Measurements from ENCODE around the gene PELO. TPM values are rescaled to one million over a fixed set of nuclear protein-coding genes. Genes with fewer than 3 reads are reported as not detected.
A peak's percentile ranks its signal among the peaks of the same experiment; 100 is the strongest.

The PELO gene
- total RNA-seq, 1 donor from 2014 or later: 11.8 TPM

DNA sequence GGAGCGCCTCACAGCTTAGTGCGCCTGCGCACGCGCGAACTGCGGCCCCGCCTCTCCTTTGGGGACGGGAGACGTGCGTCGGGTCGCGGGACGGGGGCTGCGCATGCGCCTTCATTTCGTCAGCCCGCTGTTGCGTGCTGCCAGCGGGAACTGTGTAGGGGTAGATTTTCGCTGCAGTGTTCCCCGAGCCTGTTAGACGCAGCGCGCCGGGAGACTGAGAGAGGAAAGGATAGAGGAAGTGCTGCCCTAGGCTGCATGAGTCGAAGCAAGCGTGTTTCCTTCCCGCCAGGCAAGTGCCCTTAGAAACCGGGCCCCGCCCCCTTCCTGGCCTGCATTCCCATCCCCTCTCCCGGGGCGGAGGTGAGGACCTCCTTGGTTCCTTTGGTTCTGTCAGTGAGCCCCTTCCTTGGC lies 12.3 kb downstream of the PELO start:
- no peaks in the 10 kb centered on the region for H3K27me3 Mint-ChIP-seq
- DNase-seq (ENCODE audit: low spot score, unreplicated experiment): peak; percentile 91
- TF ChIP-seq, protein P1, sequence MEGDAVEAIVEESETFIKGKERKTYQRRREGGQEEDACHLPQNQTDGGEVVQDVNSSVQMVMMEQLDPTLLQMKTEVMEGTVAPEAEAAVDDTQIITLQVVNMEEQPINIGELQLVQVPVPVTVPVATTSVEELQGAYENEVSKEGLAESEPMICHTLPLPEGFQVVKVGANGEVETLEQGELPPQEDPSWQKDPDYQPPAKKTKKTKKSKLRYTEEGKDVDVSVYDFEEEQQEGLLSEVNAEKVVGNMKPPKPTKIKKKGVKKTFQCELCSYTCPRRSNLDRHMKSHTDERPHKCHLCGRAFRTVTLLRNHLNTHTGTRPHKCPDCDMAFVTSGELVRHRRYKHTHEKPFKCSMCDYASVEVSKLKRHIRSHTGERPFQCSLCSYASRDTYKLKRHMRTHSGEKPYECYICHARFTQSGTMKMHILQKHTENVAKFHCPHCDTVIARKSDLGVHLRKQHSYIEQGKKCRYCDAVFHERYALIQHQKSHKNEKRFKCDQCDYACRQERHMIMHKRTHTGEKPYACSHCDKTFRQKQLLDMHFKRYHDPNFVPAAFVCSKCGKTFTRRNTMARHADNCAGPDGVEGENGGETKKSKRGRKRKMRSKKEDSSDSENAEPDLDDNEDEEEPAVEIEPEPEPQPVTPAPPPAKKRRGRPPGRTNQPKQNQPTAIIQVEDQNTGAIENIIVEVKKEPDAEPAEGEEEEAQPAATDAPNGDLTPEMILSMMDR (IDR thresholded peaks at IDR 0.05; ENCODE audit: unreplicated experiment): no peak
- peaks cover 1% of the 10 kb centered on the region for H3K36me3 Mint-ChIP-seq (ENCODE audit: insufficient read depth)
- H3K4me3 Mint-ChIP-seq (ENCODE audit: low read depth): peak overlapping the region; percentile 87
- peaks cover 39% of the 10 kb centered on the region for H3K4me1 Mint-ChIP-seq (ENCODE audit: low read depth)
- H3K9me3 Mint-ChIP-seq (ENCODE audit: low read depth): no peaks in the 10 kb centered on the region
- peak overlapping the region; percentile 98 for H3K27ac Mint-ChIP-seq

DNA sequence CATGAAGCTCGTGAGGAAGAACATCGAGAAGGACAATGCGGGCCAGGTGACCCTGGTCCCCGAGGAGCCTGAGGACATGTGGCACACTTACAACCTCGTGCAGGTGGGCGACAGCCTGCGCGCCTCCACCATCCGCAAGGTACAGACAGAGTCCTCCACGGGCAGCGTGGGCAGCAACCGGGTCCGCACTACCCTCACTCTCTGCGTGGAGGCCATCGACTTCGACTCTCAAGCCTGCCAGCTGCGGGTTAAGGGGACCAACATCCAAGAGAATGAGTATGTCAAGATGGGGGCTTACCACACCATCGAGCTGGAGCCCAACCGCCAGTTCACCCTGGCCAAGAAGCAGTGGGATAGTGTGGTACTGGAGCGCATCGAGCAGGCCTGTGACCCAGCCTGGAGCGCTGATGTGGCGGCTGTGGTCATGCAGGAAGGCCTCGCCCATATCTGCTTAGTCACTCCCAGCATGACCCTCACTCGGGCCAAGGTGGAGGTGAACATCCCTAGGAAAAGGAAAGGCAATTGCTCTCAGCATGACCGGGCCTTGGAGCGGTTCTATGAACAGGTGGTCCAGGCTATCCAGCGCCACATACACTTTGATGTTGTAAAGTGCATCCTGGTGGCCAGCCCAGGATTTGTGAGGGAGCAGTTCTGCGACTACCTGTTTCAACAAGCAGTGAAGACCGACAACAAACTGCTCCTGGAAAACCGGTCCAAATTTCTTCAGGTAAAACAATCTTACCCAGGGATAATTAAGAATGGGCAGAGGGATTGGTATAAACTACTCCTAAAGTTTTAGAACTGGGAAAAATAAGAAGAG lies 12.9 kb downstream of the PELO start:
- Mint-ChIP-seq H3K36me3 (ENCODE audit: insufficient read depth) (peaks cover 1% of the 10 kb centered on the region), H3K4me1 (ENCODE audit: low read depth) (peaks cover 39% of the 10 kb centered on the region), H3K27ac (peak overlapping the region; percentile 98), H3K4me3 (ENCODE audit: low read depth) (peak overlapping the region; percentile 87), H3K9me3 (ENCODE audit: low read depth) (no peaks in the 10 kb centered on the region), H3K27me3 (no peaks in the 10 kb centered on the region)
- TF ChIP-seq, protein P1 (IDR thresholded peaks at IDR 0.05; ENCODE audit: unreplicated experiment): peak; percentile 24
- DNase-seq (ENCODE audit: low spot score, unreplicated experiment): peak; percentile 11

DNA sequence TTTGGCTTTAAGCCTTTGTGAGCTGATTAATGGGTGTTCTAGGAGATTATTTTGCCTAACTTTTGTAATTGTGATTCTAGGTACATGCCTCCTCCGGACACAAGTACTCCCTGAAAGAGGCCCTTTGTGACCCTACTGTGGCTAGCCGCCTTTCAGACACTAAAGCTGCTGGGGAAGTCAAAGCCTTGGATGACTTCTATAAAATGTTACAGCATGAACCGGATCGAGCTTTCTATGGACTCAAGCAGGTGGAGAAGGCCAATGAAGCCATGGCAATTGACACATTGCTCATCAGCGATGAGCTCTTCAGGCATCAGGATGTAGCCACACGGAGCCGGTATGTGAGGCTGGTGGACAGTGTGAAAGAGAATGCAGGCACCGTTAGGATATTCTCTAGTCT lies 13.6 kb downstream of the PELO start:
- TF ChIP-seq, protein P1 (IDR thresholded peaks at IDR 0.05; ENCODE audit: unreplicated experiment): no peak
- Mint-ChIP-seq H3K27me3 (no peaks in the 10 kb centered on the region), H3K36me3 (ENCODE audit: insufficient read depth) (peaks cover 1% of the 10 kb centered on the region), H3K9me3 (ENCODE audit: low read depth) (no peaks in the 10 kb centered on the region), H3K27ac (peak overlapping the region; percentile 98), H3K4me1 (ENCODE audit: low read depth) (peaks cover 39% of the 10 kb centered on the region), H3K4me3 (ENCODE audit: low read depth) (peak overlapping the region; percentile 87)
- DNase-seq (ENCODE audit: low spot score, unreplicated experiment): no peak

DNA sequence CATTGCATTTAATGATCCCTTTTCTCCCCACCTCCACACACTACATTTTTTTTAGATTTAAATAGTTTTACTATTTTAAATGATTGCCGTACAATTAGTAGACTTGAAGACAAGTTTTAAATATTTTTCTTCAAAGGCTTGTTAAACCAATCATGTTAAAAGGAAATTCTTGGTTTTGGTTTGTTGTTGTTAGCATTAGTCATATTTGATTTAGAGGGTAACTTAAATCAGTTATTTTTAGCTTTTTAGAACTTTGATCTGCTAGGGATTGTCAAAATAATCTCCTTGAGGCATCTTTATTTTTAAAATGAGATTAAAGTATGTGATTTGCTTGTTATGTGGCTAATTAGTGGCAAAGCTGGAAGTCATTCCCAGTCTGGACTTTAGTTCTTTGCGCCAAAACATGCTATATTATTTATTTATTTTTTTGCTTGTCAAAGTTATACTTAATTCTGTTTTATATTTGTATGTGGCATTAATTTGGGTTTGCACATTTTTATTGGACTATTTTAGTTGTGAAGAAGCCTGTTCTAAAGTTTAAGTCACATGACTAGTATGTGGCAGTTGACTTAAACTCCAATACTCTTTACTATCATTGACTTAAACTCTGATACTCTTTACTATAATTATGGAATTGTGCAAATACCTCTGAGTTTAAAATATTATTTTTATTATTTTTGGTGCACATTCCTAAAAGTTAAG lies 14.7 kb downstream of the PELO start:
- no peak for DNase-seq (ENCODE audit: low spot score, unreplicated experiment)
- H3K27me3 Mint-ChIP-seq: no peaks in the 10 kb centered on the region
- H3K4me1 Mint-ChIP-seq (ENCODE audit: low read depth): peaks cover 34% of the 10 kb centered on the region
- H3K36me3 Mint-ChIP-seq (ENCODE audit: insufficient read depth): peaks cover 1% of the 10 kb centered on the region
- no peak overlapping the region for H3K27ac Mint-ChIP-seq
- TF ChIP-seq, protein P1 (IDR thresholded peaks at IDR 0.05; ENCODE audit: unreplicated experiment): no peak
- H3K9me3 Mint-ChIP-seq (ENCODE audit: low read depth): no peaks in the 10 kb centered on the region
- H3K4me3 Mint-ChIP-seq (ENCODE audit: low read depth): peak overlapping the region; percentile 1

DNA sequence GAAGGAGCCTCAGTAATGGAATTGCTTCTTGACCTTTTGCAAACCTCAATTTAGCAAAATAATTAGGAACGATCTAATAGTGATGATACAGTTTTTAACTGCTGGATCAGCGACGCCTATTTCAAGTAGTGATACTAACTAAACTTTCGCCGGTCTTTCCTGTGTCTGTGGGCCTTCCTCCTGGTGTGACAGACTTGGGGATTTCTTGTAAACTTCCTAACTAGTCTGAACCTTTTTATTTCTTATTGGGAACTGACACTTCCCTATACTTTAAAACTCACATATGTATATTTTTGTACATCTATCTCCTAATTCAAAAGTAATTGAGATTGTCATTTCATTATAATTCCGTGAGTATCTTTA lies 15.2 kb downstream of the PELO start:
- H3K36me3 Mint-ChIP-seq (ENCODE audit: insufficient read depth): peaks cover 1% of the 10 kb centered on the region
- H3K27me3 Mint-ChIP-seq: no peaks in the 10 kb centered on the region
- TF ChIP-seq, protein P1 (IDR thresholded peaks at IDR 0.05; ENCODE audit: unreplicated experiment): no peak
- H3K9me3 Mint-ChIP-seq (ENCODE audit: low read depth): no peaks in the 10 kb centered on the region
- no peak overlapping the region for H3K27ac Mint-ChIP-seq
- peaks cover 30% of the 10 kb centered on the region for H3K4me1 Mint-ChIP-seq (ENCODE audit: low read depth)
- no peak for DNase-seq (ENCODE audit: low spot score, unreplicated experiment)
- no peak overlapping the region for H3K4me3 Mint-ChIP-seq (ENCODE audit: low read depth)

All from progenitor cell of endocrine pancreas (in vitro differentiated cells).